Endothelial cell of umbilical vein (primary cell): ENCODE data around the gene DOCK1.

Experiments used
- CTCF ChIP-seq, 2 donors: IDR thresholded peaks; 1 replicate in 1 of 2; 2 replicates in 1 of 2; pipeline ENCODE4 v1.5.1; 2011; ENCODE audit warnings: low read length in 2 of 2, mild to moderate bottlenecking in 2 of 2, moderate library complexity in 2 of 2, control low read depth in 1 of 2, inconsistent platforms in 1 of 2, low read depth in 1 of 2; ENCODE audit not compliant: insufficient read depth in 1 of 2; ENCODE audit errors: extremely low read depth in 1 of 2
- EZH2 ChIP-seq: IDR thresholded peaks from 2 replicates; pipeline ENCODE4 v1.6.1; 2012; ENCODE audit warnings: borderline replicate concordance, low read depth, mild to moderate bottlenecking, moderate library complexity, low read length, inconsistent platforms; ENCODE audit not compliant: severe bottlenecking
- JUN ChIP-seq: IDR thresholded peaks from 2 replicates; pipeline ENCODE4 v1.6.1; 2011; ENCODE audit warnings: borderline replicate concordance, low read depth; ENCODE audit not compliant: insufficient read length, insufficient read depth
- MYC ChIP-seq: IDR thresholded peaks from one replicate; pipeline ENCODE4 v1.6.1; 2011; ENCODE audit warnings: mild to moderate bottlenecking, low read depth, low read length
- POLR2A ChIP-seq: IDR thresholded peaks from 2 replicates; pipeline ENCODE4 v1.6.1; 2012; ENCODE audit warnings: low read depth, mild to moderate bottlenecking, control low read depth, low read length
- POLR2AphosphoS5 ChIP-seq: IDR thresholded peaks from 2 replicates; pipeline ENCODE4 v1.6.1; 2012; ENCODE audit warnings: low read depth, mild to moderate bottlenecking, control low read depth, low read length, moderate library complexity; ENCODE audit not compliant: insufficient read depth
- TF ChIP-seq, protein P1 (sequence below): IDR thresholded peaks from 2 replicates; pipeline ENCODE4 v1.6.1; 2011; ENCODE audit not compliant: insufficient read depth, insufficient read length

- TF ChIP-seq MYC, result no peak
- no peak for TF ChIP-seq EZH2
- TF ChIP-seq CTCF (IDR thresholded peaks at IDR 0.05; ENCODE audit: extremely low read depth in 1 of 2, insufficient read depth in 1 of 2, low read depth in 1 of 2, low read length in 2 of 2), result no peak
- no peak for TF ChIP-seq POLR2A
- TF ChIP-seq JUN, result no peak
- no peak for TF ChIP-seq POLR2AphosphoS5
- TF ChIP-seq, protein P1, sequence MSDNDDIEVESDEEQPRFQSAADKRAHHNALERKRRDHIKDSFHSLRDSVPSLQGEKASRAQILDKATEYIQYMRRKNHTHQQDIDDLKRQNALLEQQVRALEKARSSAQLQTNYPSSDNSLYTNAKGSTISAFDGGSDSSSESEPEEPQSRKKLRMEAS, result no peak
Observed at GRCh38 chr10:126933116-126933515, 27.9 kb downstream of the DOCK1 start.
